HS-27A (cell line): ENCODE data around the gene LNPEP.

Experiments
- DNase-seq: peaks from one replicate; pipeline ENCODE4 v3.0.0-alpha.2; 2012; ENCODE audit warnings: low read depth, missing footprints

The LNPEP gene

DNA sequence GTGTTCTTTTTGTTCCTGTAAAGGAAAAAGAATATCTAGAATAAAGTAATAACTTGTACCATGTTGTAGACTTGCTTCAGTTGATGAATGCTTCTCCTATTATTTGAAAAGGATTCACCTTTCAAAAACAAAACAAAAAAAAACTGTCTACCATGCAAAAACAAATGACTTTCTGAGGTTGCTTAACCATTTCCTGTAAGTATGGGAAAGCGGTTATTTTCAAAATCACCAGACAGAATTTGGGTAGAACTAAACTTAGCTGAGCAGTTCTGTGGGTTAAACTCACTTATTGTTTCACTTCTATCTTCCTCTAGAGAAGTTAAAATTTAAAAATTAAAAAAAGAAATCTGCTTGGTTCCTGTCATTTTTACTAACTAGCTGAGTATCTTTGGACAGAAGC lies 25.2 kb downstream of the LNPEP start:
- no peak for DNase-seq

DNA sequence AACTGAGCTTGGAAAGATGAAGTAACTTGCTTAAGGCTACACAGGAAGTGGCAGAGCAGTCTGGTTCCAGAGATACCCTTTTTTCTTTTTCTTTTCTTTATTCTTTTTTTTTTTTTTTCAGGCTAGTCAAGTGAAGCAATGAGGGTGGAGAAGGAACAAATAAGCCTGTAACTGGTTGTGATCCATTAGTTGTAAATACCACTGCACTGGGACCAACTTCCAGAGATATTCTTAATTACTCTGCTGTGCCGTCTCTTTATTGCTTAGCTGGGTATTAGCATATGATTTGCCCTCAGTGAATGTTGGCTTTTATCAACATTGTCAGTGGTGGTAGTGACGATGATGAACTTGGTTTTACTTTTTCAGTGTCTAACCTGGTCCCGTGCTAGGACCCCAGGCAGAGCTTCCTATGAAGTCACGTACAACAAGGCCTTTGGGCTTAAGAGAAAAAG lies 26.7 kb downstream of the LNPEP start:
- DNase-seq: no peak

DNA sequence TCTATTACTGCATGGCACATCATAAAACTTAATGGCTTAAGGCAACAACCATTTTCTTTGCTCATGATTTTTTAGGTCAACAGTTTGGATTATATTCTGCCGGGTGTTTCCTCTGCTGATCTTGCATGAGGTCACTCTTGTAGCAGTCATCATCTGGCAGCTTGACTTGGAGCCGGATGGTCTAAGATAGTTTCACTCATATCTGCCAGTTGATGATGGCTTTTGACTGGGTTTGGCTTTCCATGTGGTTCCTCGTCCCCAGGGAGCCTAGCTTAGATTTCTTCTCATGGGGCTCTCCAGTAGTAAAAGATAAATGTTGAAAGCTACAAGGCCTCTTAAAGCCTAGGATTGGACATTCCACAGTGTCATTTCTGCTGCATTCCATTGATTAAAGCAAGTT lies 27.4 kb downstream of the LNPEP start:
- no peak for DNase-seq

DNA sequence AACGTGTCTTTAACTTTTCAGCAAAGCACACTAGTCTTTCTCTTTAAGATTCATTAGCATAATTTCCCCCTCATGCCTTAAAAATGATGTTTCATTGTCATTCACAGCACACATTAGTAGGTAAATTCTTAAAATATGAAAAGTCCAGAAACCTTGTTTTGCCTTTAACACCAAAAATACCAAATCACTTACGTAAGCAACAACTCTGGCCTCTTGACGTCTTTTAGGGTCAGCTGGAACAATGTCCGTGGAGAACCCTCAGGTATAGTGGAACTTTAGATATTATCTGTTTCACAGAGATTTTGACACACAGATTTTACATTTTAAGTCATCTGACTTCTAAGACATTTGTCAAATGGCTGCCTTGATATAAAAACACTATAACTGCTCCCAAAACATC lies 30.9 kb downstream of the LNPEP start:
- DNase-seq: no peak

DNA sequence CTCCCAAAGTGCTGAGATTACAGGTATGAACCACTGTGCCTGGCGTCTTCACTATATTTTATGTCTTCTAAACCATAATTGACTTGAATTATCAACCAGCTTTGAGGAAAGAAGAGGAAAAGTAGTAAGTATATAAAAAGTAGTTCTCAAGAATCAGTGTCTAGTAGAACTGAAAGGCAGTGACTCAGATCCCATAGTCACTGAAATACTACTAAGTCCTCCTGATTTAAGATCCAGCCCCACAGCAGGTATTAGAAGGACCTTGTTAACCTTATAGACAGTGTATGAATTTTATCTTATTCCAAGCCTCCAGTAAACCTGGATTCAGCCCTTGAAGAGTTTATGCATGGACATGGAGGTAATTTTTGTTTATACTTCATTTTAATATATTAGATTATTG lies 31.5 kb downstream of the LNPEP start:
- no peak for DNase-seq

DNA sequence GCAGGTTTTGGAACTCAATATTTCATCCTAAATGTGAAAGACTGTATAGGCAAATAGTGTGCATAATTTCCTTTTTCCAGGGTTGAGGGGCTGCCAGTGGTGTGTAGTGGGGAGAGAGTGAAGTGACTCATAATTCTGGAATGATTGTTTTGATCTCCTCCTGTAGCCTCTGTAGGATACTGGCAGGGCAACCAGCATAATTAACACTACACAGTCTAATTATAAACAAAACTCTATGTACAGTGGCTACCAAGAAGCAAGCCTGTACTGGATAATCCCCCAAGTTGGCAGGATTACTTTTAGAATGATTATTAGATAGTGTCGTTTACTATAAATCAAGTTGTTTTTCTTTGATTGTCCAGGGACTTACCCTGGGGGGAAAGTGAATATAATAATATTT lies 32.2 kb downstream of the LNPEP start:
- peak; percentile 11 for DNase-seq

DNA sequence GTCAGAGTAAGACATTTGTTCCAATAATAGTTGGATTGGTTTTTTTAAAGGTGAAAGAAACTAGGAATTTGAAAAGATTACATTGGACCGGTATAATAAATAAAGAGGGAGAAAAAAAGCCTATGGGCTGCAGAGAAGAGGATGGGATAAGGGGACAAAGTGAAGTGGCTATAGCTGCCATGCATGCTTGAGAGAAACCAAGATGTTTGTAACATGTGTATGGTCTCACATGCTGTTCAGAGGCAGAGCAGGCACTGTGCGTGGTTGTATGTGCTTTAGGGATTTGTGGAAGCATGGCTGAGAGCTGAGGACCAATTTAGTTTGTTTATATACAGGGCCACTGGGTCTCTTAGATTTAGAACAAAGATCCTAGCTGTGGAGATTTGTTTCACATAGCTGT lies 32.7 kb downstream of the LNPEP start:
- DNase-seq: no peak

DNA sequence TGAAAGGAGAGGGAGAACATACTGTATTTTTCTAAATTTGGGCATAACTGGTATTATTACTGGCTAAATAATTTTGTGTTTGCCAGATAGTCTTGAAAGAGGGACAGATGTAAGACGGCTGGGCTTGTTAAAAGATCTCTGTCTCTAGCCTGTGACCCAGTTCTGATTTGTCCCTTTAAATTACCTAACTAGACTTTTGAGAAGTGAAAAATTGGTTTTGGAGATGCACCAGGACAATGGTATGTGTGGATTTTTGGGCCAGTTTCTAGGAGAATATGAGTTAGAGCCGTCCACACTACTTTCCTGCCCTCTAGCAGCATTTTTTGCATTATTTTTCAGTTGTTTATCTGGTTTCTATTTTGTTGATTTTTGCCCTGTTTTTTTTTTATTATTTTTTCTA lies 33.5 kb downstream of the LNPEP start:
- no peak for DNase-seq

DNA sequence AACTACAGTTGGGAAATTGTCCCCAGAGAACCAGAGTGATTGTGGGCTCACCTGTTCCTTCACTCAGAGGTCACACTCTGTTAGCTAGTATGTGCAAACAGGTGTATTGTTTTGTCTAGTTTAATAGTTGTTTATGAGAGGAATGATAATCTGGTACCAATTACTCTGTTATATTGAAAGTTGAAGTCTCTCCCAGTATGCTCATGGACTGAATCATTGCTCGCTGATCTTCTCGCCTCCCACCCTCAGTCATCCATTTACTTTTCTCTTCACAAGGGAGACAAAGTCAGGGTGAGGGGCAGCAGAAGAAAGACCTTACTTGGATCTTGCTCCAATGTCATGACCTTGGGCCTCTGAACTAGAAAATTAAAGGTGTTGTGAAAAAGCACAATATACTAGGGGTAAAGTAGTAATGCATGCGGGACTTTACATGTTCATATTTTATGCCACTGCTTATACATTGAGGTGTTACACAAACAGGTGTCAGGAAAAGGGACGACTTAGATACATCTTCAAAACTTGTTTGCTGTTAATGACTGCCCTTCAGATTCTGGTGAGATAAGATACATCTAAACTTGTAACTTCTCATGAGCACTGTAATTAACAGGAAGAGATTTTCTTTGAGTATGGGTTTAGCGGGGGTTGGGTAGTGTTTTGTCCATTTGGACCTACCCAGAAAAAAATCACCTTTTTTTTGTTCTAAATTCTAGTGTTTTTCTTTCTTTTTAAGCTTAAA lies 36.9 kb downstream of the LNPEP start:
- no peak for DNase-seq

DNA sequence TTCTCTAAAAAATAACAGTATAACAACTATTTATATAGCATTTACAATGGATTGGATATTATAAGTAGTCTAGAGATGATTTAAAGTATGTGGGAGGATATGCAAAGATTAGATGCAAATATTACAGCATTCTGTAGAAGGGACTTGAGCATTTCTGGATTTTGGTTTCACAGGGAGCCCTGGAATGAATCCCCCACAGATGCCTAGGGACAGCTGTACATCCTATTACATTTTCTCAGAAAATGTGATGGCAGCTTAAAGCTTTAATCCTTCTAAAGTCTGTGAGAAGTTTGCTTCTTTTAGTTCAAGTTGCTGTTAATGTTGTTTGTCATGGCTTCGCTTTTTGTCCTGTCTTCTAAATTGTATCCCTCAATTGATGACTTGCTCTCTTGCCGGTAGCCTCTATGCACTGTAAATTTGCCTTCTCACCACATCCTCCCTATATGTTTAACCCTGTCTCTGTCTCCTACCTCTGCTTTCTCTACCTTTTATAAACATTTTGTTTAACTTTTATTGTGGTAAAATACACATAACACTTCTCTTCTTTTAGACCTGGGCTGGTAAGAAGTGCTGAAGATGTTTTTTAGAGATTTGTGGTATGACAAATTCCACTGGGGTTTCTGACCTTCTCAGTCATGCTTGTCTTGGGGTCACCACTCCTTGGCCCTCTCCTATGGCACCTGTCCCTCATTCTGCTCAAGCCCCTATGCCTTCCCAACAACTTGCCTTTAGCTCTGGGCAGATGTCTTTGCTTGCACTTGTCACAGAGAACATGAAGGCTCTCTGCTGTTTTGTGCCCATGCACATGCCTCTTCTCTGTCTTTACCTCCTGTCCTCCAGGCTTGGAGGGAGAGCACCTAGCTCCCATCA lies 37.9 kb downstream of the LNPEP start:
- no peak for DNase-seq

DNA sequence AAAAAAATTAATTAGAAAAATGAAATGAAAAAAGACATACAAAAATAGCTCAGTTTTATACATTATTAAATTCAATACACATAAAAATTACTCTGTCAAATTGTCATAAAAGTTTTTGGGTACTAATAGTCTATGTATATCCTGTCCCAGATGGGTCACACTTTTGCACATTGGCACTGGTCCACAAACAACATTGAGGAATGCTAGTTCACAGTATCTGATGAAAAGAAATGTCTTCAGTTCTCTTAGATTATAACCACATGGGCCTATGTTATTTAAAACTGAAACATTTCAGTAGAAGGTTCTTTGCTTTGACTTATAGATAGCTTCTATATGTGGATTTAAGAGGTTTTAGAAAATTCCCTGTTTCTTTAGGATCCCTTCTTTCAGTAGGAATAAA lies 39.8 kb downstream of the LNPEP start:
- no peak for DNase-seq

DNA sequence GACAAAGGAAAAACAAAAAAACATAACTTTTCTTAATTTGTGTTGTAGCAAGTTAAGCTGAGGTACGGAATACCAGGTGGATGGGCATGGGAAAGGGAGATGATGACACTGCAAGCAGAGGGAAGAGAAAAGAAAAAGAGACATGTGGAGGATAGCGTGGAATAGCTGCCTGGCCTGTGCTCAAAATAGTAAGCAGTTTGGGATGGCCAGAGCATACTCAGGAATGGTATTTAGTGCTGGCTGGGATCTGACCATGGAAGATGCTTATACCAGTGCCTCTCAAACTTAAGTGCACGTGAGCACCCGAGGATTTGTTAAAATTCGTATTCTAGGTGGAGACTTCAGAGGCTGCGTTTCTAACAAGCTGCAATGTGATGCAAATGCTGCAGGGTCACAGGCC lies 41.3 kb downstream of the LNPEP start:
- DNase-seq: no peak

DNA sequence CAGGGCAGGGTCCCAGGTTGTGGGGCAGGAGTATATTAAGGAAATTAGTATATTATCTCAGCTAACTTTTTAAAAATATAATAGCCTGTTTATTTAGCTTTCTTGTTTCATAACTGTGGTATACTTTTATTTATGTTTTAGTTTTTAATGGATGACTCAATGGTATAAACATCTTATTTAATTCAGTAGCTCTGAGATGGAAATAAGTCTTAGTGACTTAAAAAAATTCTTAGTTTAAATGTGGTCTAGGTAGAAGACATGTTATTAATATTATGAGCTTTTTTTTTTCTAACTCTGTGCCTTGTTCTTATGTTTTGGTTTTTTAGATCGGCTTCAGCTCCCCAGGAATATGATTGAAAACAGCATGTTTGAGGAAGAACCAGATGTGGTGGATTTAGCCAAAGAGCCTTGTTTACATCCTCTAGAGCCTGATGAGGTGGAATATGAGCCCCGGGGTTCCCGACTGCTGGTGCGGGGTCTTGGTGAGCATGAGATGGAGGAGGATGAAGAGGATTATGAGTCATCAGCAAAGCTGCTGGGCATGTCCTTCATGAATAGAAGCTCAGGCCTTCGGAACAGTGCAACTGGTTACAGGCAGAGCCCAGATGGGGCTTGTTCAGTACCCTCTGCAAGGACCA lies 43.1 kb downstream of the LNPEP start:
- DNase-seq: no peak

DNA sequence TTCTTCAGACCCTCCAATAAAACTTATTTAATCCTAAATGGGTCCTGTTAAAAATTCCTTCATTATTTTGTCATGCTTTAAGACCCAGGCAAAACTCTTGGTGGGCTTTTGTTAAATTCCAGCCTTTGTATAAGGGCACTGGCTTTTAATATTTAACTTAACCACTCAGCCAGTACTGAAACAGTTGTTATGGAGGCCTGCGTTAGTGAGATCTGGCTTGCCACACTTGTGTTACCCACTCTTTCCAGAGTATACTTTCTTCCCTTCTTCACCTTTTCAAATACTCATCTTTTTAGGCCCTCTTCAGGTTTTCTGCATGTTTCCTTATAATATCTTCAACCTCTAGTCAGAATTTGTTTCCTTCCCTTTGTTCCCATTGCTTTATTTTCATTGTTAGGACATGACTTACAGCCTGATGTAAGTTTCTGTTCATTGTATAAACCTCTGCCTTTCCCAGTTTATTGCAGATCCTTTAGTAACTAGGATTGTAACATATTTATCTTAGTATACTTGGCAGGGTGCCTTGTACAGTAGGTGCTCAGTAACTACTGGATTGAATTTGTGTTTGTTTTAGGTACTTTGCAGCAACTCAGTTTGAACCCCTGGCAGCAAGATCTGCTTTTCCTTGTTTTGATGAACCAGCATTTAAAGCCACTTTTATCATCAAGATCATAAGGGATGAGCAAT lies 48.8 kb downstream of the LNPEP start:
- no peak for DNase-seq

DNA sequence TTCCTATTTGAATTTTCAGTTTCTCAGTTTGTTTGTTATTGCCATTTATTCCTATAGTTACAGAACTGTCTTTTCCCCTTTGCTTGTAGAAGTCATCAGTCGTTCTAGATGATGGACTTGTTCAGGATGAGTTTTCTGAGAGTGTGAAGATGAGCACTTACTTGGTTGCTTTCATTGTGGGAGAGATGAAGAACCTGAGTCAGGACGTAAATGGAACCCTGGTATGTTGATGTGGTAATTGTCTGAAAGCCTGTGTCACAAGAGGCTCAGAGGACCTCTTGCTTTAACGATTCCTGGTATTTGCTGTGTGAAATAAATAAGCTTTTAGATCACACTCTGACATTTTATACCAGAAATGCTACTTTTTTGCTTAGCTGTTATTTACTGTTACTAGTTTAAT lies 50.6 kb downstream of the LNPEP start:
- no peak for DNase-seq

DNA sequence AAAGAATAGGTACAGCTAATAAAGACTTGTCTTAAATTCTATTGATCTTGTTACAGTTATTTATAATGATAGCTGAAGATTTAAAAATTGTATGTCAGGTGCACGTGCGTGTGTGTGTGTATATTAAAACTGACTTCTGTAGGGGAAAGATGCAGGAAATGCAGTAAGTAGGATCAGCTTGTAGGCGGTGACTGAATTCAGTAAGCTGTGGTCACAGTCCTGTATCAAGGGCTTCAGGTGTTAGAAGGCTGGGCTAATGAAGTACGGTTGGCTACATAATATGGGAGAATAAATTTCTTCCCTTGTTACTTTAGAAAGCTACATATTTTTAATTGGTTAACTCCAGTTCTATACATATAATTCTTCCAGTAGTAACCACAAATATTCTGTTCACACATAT lies 54.2 kb downstream of the LNPEP start:
- DNase-seq: no peak

DNA sequence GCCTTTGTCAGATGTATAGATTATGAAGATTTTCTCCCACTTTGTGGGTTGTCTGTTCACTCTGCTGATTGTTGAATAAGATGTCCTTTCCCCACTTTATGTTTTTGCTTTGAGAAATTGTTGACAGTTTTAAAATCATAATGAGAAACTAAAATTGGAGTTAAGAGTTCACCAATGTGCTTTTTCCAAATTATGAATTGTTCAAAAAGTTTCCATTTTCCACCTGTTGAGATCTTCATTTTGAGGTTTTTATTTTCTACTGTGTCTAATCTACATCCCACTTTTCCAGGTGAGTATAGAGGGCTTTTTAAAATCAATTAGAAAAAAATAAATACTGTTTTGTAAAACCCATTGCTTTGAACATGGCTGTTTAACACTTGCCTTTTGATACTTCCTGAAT lies 55.8 kb downstream of the LNPEP start:
- no peak for DNase-seq

DNA sequence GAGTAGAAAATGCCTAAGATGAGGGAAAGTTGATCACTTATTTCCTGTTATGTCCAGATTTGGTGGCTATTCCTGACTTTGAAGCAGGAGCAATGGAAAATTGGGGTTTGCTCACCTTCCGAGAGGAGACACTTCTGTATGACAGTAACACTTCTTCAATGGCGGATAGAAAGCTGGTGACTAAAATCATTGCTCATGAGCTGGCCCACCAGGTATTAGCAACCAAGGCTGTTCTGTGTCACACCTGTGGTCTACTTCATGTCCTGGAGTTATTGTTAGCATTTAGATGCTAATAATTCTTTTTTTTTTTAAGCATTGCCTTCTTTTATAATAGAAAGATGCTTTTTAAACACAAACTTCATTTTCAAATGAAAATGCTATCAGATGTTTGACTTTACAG lies 57.9 kb downstream of the LNPEP start:
- no peak for DNase-seq

DNA sequence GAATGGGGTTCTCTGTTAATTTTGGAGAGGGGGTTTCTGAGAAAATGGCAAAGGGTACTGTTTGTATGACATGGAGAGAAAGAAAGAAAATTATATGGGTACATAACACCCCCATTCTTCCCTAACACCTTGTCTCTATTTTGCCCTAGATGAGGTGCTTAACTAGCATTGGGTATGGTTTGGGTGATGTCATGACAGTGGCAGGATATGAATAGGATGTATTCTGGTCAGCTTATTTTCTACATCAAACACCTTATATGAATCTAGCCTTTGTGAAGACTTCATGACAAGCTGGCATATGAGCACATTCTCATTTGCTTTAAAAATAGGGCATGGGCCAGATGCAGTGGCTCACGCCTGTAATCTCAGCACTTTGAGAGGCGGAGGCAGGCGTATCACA lies 58.6 kb downstream of the LNPEP start:
- no peak for DNase-seq

DNA sequence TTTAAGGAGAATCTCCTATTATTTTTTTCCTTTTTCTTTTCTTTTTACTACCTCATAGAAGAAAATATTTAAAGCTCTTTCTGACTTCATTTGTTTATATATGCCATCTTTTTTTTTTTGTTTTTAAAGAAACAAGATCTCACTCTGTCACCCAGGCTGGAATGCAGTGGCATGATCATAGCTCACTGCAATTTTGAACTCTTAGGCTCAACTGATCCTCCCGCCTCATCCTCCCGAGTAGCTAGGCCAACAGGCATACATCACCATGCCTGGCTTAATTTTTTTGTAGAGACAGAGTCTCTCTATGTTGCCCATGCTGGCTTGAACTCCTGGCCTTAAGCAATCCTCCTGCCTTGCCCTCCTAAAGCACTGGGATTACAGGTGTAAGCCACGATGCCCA lies 59.5 kb downstream of the LNPEP start:
- DNase-seq: no peak

DNA sequence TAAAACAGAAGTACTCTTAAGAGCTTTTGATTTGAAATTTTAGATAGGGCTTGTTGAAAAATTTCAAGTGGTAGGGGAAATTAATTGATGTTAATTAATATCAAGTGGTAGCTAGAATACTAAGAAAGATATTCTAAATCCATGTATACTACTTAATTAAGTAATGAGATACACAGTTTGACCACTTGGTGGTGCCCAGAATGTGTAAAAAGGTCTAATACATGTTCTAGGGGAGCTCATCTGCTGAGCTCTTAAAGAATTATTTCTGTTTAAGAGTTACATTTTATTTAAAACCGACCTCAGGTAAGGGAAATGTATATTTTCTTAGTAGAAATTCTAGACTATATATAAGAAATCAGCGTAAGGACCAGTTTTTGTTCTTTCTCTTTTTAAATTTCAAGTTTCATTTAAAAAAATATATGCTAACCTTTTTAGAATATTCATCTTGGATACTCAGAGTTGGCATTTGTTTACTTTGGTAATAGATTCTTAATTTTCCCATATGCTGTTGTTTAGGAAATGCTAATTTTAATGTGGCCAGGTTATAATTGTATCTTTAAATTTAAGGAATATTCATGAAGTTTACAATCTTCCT lies 61.5 kb downstream of the LNPEP start:
- no peak for DNase-seq

DNA sequence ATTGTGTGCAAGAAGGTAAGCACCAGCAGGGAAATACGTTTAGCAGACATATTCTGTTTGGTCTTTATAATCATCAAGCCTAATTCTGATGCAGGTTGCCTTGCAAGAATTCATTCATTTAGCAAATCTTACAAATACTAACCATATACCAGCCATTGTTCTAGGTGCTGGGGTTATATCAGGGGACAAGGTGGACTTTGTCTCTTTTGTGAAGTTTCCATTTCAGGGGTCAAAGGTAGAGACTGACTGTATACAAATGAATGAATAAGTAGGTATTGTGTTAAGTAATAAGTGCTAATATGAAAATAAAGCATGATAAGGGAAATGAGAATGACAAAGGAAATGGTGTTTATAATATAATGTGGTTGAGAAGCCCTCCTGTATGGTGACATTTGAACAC lies 64.0 kb downstream of the LNPEP start:
- no peak for DNase-seq
